ENCODE measurements around the gene LTBP3. TPM values are rescaled to one million over a fixed set of nuclear protein-coding genes. Genes with fewer than 3 reads are reported as not detected.

The LTBP3 gene
- total and polyA plus RNA-seq, 9 of the 15 experiments (the other 6 are each of a cell fraction or from before 2014, with no cell fraction given): 0.06 to 20.5 (median 4.8) TPM

DNA sequence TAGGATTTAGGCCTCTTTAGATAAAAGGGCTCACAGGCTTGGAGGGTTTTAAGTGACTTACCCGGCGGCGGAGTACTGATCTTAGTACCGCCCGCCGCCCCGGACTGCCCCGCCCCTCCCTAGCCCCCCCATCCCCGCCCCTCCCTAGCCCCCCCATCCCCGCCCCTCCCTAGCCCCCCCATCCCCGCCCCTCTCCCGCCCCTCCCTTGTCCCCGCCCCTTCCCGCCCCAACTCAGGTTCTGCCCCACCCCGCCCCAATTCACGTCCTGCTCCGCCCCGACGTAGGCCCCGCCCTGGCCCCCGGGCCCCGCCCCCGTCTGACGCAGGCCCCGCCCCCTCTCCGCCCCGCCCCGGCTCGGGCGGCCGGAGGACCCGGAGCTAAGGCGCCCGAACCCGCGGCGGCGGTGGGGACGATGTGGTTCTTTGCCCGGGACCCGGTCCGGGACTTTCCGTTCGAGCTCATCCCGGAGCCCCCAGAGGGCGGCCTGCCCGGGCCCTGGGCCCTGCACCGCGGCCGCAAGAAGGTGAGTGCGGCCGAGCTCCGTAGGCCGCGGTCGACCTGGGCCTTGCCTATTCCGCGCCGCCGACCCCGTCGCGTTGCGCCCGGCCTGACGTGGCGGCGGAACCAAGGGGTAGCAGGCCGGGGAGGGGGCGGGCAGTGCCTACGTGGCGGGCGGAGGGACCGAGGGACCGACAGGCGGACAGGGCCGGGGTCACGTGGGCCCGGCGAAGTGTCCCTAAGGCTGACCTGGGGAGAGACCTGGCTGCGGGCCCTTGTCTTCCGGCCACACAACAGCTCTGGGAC is 33.2 kb downstream of the LTBP3 start, which contains the start of gene SCYL1 (continued):
- TF ChIP-seq, protein P1, sequence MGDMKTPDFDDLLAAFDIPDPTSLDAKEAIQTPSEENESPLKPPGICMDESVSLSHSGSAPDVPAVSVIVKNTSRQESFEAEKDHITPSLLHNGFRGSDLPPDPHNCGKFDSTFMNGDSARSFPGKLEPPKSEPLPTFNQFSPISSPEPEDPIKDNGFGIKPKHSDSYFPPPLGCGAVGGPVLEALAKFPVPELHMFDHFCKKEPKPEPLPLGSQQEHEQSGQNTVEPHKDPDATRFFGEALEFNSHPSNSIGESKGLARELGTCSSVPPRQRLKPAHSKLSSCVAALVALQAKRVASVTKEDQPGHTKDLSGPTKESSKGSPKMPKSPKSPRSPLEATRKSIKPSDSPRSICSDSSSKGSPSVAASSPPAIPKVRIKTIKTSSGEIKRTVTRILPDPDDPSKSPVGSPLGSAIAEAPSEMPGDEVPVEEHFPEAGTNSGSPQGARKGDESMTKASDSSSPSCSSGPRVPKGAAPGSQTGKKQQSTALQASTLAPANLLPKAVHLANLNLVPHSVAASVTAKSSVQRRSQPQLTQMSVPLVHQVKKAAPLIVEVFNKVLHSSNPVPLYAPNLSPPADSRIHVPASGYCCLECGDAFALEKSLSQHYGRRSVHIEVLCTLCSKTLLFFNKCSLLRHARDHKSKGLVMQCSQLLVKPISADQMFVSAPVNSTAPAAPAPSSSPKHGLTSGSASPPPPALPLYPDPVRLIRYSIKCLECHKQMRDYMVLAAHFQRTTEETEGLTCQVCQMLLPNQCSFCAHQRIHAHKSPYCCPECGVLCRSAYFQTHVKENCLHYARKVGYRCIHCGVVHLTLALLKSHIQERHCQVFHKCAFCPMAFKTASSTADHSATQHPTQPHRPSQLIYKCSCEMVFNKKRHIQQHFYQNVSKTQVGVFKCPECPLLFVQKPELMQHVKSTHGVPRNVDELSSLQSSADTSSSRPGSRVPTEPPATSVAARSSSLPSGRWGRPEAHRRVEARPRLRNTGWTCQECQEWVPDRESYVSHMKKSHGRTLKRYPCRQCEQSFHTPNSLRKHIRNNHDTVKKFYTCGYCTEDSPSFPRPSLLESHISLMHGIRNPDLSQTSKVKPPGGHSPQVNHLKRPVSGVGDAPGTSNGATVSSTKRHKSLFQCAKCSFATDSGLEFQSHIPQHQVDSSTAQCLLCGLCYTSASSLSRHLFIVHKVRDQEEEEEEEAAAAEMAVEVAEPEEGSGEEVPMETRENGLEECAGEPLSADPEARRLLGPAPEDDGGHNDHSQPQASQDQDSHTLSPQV (IDR thresholded peaks at IDR 0.05): peak; percentile 34; the same call in 1 of the 2 replicates
- TF ChIP-seq SNIP1 (IDR thresholded peaks at IDR 0.05; ENCODE audit: low read depth) (no peak), POLR2AphosphoS5 (IDR thresholded peaks at IDR 0.05; ENCODE audit: control insufficient read depth, insufficient read depth, low read depth, low read length) (peak; percentile 36; the same call in 1 of the 2 replicates), NRF1 (conservative IDR thresholded peaks at IDR 0.05 in 1 of 2, IDR thresholded peaks at IDR 0.05 in 1 of 2) (no peak), CREB1 (IDR thresholded peaks at IDR 0.05) (no peak), CREB1 (CRISPR knock-in tag; IDR thresholded peaks at IDR 0.05) (peak; percentile 66), ZNF143 (CRISPR knock-in tag; IDR thresholded peaks at IDR 0.05) (peak; percentile 20; the same call in 1 of the 2 replicates), RBFOX2 (IDR thresholded peaks at IDR 0.05; ENCODE audit: low read depth, low read length) (peak; percentile 69), ZBTB1 (CRISPR knock-in tag; IDR thresholded peaks at IDR 0.05; ENCODE audit: borderline replicate concordance, low read depth) (peak; percentile 58; the same call in 1 of the 2 replicates), CAMTA2 (CRISPR knock-in tag; conservative IDR thresholded peaks at IDR 0.05) (no peak), ZNF165 (CRISPR knock-in tag; IDR thresholded peaks at IDR 0.05; ENCODE audit: borderline replicate concordance) (0 out of 2 replicates have a peak, but pooled peaks have one; percentile 16), NCOA6 (IDR thresholded peaks at IDR 0.05) (no peak), LEF1 (IDR thresholded peaks at IDR 0.05) (no peak)
- TF ChIP-seq, protein P2, sequence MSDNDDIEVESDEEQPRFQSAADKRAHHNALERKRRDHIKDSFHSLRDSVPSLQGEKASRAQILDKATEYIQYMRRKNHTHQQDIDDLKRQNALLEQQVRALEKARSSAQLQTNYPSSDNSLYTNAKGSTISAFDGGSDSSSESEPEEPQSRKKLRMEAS (CRISPR knock-in tag; IDR thresholded peaks at IDR 0.05): peak; percentile 47; the same call in 1 of the 2 replicates
- TF ChIP-seq, protein P3, sequence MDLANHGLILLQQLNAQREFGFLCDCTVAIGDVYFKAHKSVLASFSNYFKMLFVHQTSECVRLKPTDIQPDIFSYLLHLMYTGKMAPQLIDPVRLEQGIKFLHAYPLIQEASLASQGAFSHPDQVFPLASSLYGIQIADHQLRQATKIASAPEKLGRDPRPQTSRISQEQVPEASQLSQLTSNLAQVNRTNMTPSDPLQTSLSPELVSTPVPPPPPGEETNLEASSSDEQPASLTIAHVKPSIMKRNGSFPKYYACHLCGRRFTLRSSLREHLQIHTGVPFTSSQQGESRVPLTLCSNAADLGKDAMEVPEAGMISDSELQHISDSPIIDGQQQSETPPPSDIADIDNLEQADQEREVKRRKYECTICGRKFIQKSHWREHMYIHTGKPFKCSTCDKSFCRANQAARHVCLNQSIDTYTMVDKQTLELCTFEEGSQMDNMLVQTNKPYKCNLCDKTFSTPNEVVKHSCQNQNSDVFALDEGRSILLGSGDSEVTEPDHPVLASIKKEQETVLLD (IDR thresholded peaks at IDR 0.05): no peak
